ENCODE measurements around the gene DUS2. TPM values are rescaled to one million over a fixed set of nuclear protein-coding genes. Genes with fewer than 3 reads are reported as not detected.
"Not testable (repeated sequence)": the region's sequence is repeated elsewhere in the genome, so short reads cannot be mapped to it uniquely, and the experiment has no call there.

DUS2 gene
- total RNA-seq, 1 experiment from 2014 or later, result 33.6 TPM

DNA sequence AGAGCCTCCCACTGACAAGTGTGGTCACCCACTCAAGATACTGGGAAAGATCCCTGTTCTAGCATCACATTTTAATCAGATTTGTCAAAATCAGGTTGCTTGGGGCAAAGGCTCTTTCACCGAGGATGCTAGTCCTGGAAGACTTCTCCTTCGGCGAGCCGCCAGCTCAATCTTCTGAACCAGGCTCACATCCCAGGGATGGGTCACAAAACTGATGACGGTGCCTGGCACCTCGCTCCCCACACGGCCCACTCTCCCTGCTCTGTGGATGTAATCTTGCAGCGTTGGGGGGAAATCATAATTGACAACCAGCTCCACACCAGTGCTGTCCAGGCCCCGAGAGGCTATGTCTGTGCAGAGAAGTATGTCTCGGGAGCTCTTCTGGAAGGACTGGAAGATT is 1.6 kb upstream of the DUS2 start:
- Histone ChIP-seq H3K36me3 (ENCODE audit: control insufficient read depth, insufficient read depth, low read length) (no peaks in the 10 kb centered on the region; the same call in 1 of the 2 replicates), H3K9me3 (no peaks in the 10 kb centered on the region), H3K27me3 (replicated peaks; ENCODE audit: control insufficient read depth, insufficient read depth, low read length) (no peaks in the 10 kb centered on the region), H3K4me3 (ENCODE audit: low read depth, low read length) (no peak overlapping the region), H3K4me1 (no peaks in the 10 kb centered on the region; the same call in 1 of the 2 replicates)
- no peak for DNase-seq
- Mint-ChIP-seq H3K27ac (ENCODE audit: unreplicated experiment) (no peak overlapping the region), H3K4me1 (ENCODE audit: low read depth, unreplicated experiment) (peaks cover 8% of the 10 kb centered on the region), H3K9me3 (ENCODE audit: unreplicated experiment) (no peaks in the 10 kb centered on the region), H3K36me3 (ENCODE audit: insufficient read depth, unreplicated experiment) (peaks cover 30% of the 10 kb centered on the region), H3K4me3 (ENCODE audit: unreplicated experiment) (peak overlapping the region; percentile 83), H3K27me3 (ENCODE audit: insufficient read depth, unreplicated experiment) (no peaks in the 10 kb centered on the region)
- POLR2A ChIA-PET, result interaction anchor here (0.5 kb wide), 1 partner anchor 77 kb away, joined by 4 read pairs; no protein-coding TSS in a partner anchor
- no TSS peak for BruUV-seq (replicated peaks)
- TF ChIP-seq, protein P1, sequence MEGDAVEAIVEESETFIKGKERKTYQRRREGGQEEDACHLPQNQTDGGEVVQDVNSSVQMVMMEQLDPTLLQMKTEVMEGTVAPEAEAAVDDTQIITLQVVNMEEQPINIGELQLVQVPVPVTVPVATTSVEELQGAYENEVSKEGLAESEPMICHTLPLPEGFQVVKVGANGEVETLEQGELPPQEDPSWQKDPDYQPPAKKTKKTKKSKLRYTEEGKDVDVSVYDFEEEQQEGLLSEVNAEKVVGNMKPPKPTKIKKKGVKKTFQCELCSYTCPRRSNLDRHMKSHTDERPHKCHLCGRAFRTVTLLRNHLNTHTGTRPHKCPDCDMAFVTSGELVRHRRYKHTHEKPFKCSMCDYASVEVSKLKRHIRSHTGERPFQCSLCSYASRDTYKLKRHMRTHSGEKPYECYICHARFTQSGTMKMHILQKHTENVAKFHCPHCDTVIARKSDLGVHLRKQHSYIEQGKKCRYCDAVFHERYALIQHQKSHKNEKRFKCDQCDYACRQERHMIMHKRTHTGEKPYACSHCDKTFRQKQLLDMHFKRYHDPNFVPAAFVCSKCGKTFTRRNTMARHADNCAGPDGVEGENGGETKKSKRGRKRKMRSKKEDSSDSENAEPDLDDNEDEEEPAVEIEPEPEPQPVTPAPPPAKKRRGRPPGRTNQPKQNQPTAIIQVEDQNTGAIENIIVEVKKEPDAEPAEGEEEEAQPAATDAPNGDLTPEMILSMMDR (IDR thresholded peaks at IDR 0.05; ENCODE audit: insufficient read depth in 1 of 2, low read depth in 1 of 2, low read length in 1 of 2, severe bottlenecking in 1 of 2, unreplicated experiment in 1 of 2), result no peak
- intact Hi-C loops (cut with micrococcal nuclease; ENCODE audit: unreplicated experiment), result no loop called here
- CTCF ChIA-PET, result interaction anchor here (0.6 kb wide), 1 partner anchor 223 kb away, joined by 6 read pairs; the partner anchor contains the start of gene PLA2G15

DNA sequence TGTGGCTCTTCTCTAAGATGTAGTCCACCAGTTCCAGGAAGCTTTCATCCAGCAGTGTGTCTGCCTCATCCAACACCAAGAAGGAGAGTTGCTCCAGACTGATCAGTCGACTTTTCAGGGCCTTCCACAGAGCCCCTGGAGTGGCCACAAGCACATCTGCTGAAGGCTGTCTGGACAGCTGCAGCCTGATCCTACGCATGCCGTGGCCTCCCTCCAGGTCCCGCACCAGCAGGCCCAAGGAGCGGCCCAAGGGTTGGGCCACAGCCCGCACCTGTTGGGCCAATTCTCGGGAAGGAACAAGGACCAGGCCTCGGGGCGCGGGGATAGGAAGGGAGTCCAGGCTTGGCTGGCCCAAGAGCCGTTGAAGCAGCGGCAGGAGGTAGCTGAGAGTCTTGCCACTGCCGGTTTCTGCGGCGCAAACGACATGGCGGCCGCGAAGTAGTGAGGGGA is 781 bp upstream of the DUS2 start:
- intact Hi-C loops (cut with micrococcal nuclease; ENCODE audit: unreplicated experiment), result no loop called here
- H3K36me3 ChIP-seq (ENCODE audit: control insufficient read depth, insufficient read depth, low read length), result no peaks in the 10 kb centered on the region; the same call in 1 of the 2 replicates
- DNase-seq, result no peak
- no peaks in the 10 kb centered on the region for H3K9me3 Mint-ChIP-seq (ENCODE audit: unreplicated experiment)
- H3K36me3 Mint-ChIP-seq (ENCODE audit: insufficient read depth, unreplicated experiment), result peaks cover 30% of the 10 kb centered on the region
- no peaks in the 10 kb centered on the region; the same call in 1 of the 2 replicates for H3K4me1 ChIP-seq
- H3K4me3 Mint-ChIP-seq (ENCODE audit: unreplicated experiment), result peak overlapping the region; percentile 83
- peak overlapping the region; percentile 89 for H3K4me3 ChIP-seq (ENCODE audit: low read depth, low read length)
- POLR2A ChIA-PET, result interaction anchor here (0.5 to 1.9 kb wide), 5 partner anchors 19 to 1811 kb away, joined by 3 to 7 read pairs (median 3); partner anchors contain the start of genes GFOD2, PRMT7 and SLC7A6OS
- H3K27me3 Mint-ChIP-seq (ENCODE audit: insufficient read depth, unreplicated experiment), result no peaks in the 10 kb centered on the region
- TF ChIP-seq, protein P1 (IDR thresholded peaks at IDR 0.05; ENCODE audit: insufficient read depth in 1 of 2, low read depth in 1 of 2, low read length in 1 of 2, severe bottlenecking in 1 of 2, unreplicated experiment in 1 of 2), result no peak
- peaks cover 8% of the 10 kb centered on the region for H3K4me1 Mint-ChIP-seq (ENCODE audit: low read depth, unreplicated experiment)
- H3K9me3 ChIP-seq, result no peaks in the 10 kb centered on the region
- BruUV-seq (replicated peaks), result no TSS peak
- peak overlapping the region; percentile 90 for H3K27ac Mint-ChIP-seq (ENCODE audit: unreplicated experiment)
- H3K27me3 ChIP-seq (replicated peaks; ENCODE audit: control insufficient read depth, insufficient read depth, low read length), result no peaks in the 10 kb centered on the region
- CTCF ChIA-PET, result interaction anchor here (0.5 to 1.4 kb wide), 3 partner anchors 13 to 1221 kb away, joined by 3 to 7 read pairs (median 4); no protein-coding TSS in a partner anchor

DNA sequence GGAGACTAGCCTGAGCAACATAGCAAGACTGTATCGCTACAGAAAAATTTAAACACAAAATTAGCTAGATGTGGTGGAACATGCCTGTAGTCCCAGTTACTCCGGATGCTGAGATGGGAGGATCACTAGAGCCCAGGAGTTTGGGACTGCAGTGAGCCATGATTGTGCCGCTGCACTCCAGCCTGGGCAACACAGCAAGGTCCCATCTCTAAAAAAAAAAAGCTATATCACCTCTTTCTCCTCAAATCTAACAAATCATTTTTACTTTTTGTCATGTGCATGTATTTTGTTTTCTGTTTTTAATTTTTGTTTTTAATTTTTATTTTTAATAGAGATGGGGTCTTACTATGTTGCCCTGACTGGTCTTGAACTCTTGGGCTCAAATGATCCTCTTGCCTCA is 5.9 kb downstream of the DUS2 start:
- Mint-ChIP-seq H3K4me3 (ENCODE audit: unreplicated experiment) (no peak overlapping the region), H3K36me3 (ENCODE audit: insufficient read depth, unreplicated experiment) (peaks cover 7% of the 10 kb centered on the region)
- CTCF ChIA-PET, result interaction anchor here (2.7 kb wide), 1 partner anchor 12 kb away, joined by 6 read pairs; no protein-coding TSS in a partner anchor

DNA sequence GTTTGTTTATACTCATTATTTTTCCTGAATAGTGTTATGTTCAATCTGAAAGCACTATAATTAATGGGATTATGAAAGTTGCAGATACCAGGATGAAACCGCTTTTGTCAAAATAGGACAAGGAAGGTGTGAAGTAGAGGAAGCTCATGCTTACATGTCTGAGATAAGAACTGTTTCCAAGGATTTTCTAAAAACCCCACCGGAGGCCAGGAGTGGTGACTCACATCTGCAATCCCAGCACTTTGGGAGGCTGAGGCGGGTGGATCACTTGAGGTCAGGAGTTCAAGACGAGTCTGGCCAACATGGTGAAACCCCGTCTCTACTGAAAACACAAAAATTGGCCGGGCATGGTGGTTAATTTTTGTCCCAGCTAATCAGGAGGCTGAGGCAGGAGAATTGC is 7.0 kb downstream of the DUS2 start:
- H3K4me3 ChIP-seq (ENCODE audit: low read depth, low read length); H3K27me3 ChIP-seq (replicated peaks; ENCODE audit: control insufficient read depth, insufficient read depth, low read length); H3K36me3 ChIP-seq (ENCODE audit: control insufficient read depth, insufficient read depth, low read length); H3K36me3 Mint-ChIP-seq (ENCODE audit: insufficient read depth, unreplicated experiment); H3K9me3 Mint-ChIP-seq (ENCODE audit: unreplicated experiment); H3K9me3 ChIP-seq; BruUV-seq (replicated peaks); H3K27me3 Mint-ChIP-seq (ENCODE audit: insufficient read depth, unreplicated experiment); H3K4me1 Mint-ChIP-seq (ENCODE audit: low read depth, unreplicated experiment); H3K27ac Mint-ChIP-seq (ENCODE audit: unreplicated experiment); POLR2A ChIA-PET; DNase-seq; H3K4me1 ChIP-seq; intact Hi-C loops (cut with micrococcal nuclease; ENCODE audit: unreplicated experiment); H3K4me3 Mint-ChIP-seq (ENCODE audit: unreplicated experiment): not testable (repeated sequence)
- CTCF ChIA-PET, result interaction anchor here (2.7 kb wide), 1 partner anchor 10 kb away, joined by 6 read pairs; no protein-coding TSS in a partner anchor

More for the DNA sequence above, 5.9 kb downstream of the DUS2 start:
- TF ChIP-seq, protein P1 (IDR thresholded peaks at IDR 0.05; ENCODE audit: insufficient read depth in 1 of 2, low read depth in 1 of 2, low read length in 1 of 2, severe bottlenecking in 1 of 2, unreplicated experiment in 1 of 2), result no peak
- Mint-ChIP-seq H3K4me1 (ENCODE audit: low read depth, unreplicated experiment) (no peaks in the 10 kb centered on the region), H3K27me3 (ENCODE audit: insufficient read depth, unreplicated experiment) (no peaks in the 10 kb centered on the region), H3K9me3 (ENCODE audit: unreplicated experiment) (no peaks in the 10 kb centered on the region), H3K27ac (ENCODE audit: unreplicated experiment) (no peak overlapping the region)
- BruUV-seq (replicated peaks), result no TSS peak
- H3K4me3 ChIP-seq (ENCODE audit: low read depth, low read length), result no peak overlapping the region
- H3K9me3 ChIP-seq, result no peaks in the 10 kb centered on the region
- H3K36me3 ChIP-seq (ENCODE audit: control insufficient read depth, insufficient read depth, low read length), result no peaks in the 10 kb centered on the region; the same call in none of the 2 replicates
- intact Hi-C loops (cut with micrococcal nuclease; ENCODE audit: unreplicated experiment), result no loop called here
- H3K4me1 ChIP-seq, result no peaks in the 10 kb centered on the region
- H3K27me3 ChIP-seq (replicated peaks; ENCODE audit: control insufficient read depth, insufficient read depth, low read length), result no peaks in the 10 kb centered on the region
- no peak for DNase-seq
- POLR2A ChIA-PET, result no interaction called here

Data from Caco-2 (cell line).